ENCODE data around the gene SYVN1. TPM values are rescaled to one million over a fixed set of nuclear protein-coding genes. Genes with fewer than 3 reads are reported as not detected.
A peak's percentile ranks its signal among the peaks of the same experiment; 100 is the strongest.

Gene SYVN1
- total RNA-seq, 1 donor from 2014 or later, result 110 TPM

GRCh38 chr11:65114538-65115171, 19.7 kb downstream of the SYVN1 start:
- DNase-seq (ENCODE audit: low spot score) (no peak), ATAC-seq (no peak)

GRCh38 chr11:65113839-65114238, 20.5 kb downstream of the SYVN1 start:
- DNase-seq (ENCODE audit: low spot score), result peak; percentile 79
- ATAC-seq, result no peak

GRCh38 chr11:65113361-65113756, 21.0 kb downstream of the SYVN1 start:
- DNase-seq (ENCODE audit: low spot score) (no peak), ATAC-seq (no peak)

- peak; percentile 58 for ATAC-seq
- DNase-seq (ENCODE audit: low spot score), result peak; percentile 75
Observed at GRCh38 chr11:65112546-65113360, 21.6 kb downstream of the SYVN1 start.

GRCh38 chr11:65111744-65112545, 22.4 kb downstream of the SYVN1 start, which contains the start of gene TM7SF2:
TSS of gene TM7SF2 (plus strand) at chr11:65111872. CDS start at chr11:65112016, 144 bp downstream.
- ATAC-seq (peak; percentile 78), DNase-seq (ENCODE audit: low spot score) (peak; percentile 97)

GRCh38 chr11:65111159-65111743, 23.1 kb downstream of the SYVN1 start:
- no peak for ATAC-seq
- DNase-seq (ENCODE audit: low spot score), result no peak

- DNase-seq (ENCODE audit: low spot score), result peak; percentile 88
- peak; percentile 60 for ATAC-seq
Observed at GRCh38 chr11:65110354-65110861, 23.9 kb downstream of the SYVN1 start.

GRCh38 chr11:65109231-65110198, 24.8 kb downstream of the SYVN1 start:
- DNase-seq (ENCODE audit: low spot score) (no peak), ATAC-seq (no peak)

- DNase-seq (ENCODE audit: low spot score), result no peak
- ATAC-seq, result no peak
Observed at GRCh38 chr11:65108469-65109123, 25.7 kb downstream of the SYVN1 start.

GRCh38 chr11:65107751-65108468, 26.4 kb downstream of the SYVN1 start:
- no peak for ATAC-seq
- no peak for DNase-seq (ENCODE audit: low spot score)

GRCh38 chr11:65107078-65107477, 27.2 kb downstream of the SYVN1 start:
- no peak for DNase-seq (ENCODE audit: low spot score)
- ATAC-seq, result no peak

GRCh38 chr11:65104628-65105027, 29.7 kb downstream of the SYVN1 start:
- no peak for ATAC-seq
- DNase-seq (ENCODE audit: low spot score), result no peak

- no peak for DNase-seq (ENCODE audit: low spot score)
- ATAC-seq, result no peak
Observed at GRCh38 chr11:65103476-65103875, 30.8 kb downstream of the SYVN1 start.

- ATAC-seq (peak; percentile 84), DNase-seq (ENCODE audit: low spot score) (peak; percentile 80)
Observed at GRCh38 chr11:65102142-65103095, 31.9 kb downstream of the SYVN1 start.

GRCh38 chr11:65100674-65101350, 33.5 kb downstream of the SYVN1 start:
- DNase-seq (ENCODE audit: low spot score) (no peak), ATAC-seq (no peak)

GRCh38 chr11:65096926-65097325, 37.4 kb downstream of the SYVN1 start:
- no peak for DNase-seq (ENCODE audit: low spot score)
- ATAC-seq, result no peak
